Hematopoietic multipotent progenitor cell treated with erythropoietin and hydrocortisone succinate and interleukin-3 and kit ligand, for 15 days (in vitro differentiated cells): Measurements from ENCODE around the gene C1orf115.
"Not testable (repeated sequence)": the region's sequence is repeated elsewhere in the genome, so short reads cannot be mapped to it uniquely, and the experiment has no call there.

ENCODE experiments used
- DNase-seq: peaks from one replicate; pipeline ENCODE4 v3.0.0-alpha.2; 2015; ENCODE audit warnings: low spot score

Gene C1orf115

GRCh38 chr1:220726634-220727033 lies 36.5 kb downstream of the C1orf115 start:
- no peak for DNase-seq

- DNase-seq: no peak
Measured at GRCh38 chr1:220727519-220727918, 37.4 kb downstream of the C1orf115 start.

GRCh38 chr1:220730486-220730885 lies 40.3 kb downstream of the C1orf115 start:
- no peak for DNase-seq

- no peak for DNase-seq
Measured at GRCh38 chr1:220732137-220732536, 42.0 kb downstream of the C1orf115 start.

- no peak for DNase-seq
Measured at GRCh38 chr1:220732621-220733020, 42.5 kb downstream of the C1orf115 start.

- DNase-seq: peak; percentile 61
Measured at GRCh38 chr1:220733086-220733601, 43.0 kb downstream of the C1orf115 start.

GRCh38 chr1:220734571-220735326 lies 44.6 kb downstream of the C1orf115 start:
- no peak for DNase-seq

- DNase-seq: not testable (repeated sequence)
Measured at GRCh38 chr1:220736283-220736682, 46.1 kb downstream of the C1orf115 start.

- no peak for DNase-seq
Measured at GRCh38 chr1:220741349-220741748, 51.2 kb downstream of the C1orf115 start.

- no peak for DNase-seq
Measured at GRCh38 chr1:220741825-220742224, 51.7 kb downstream of the C1orf115 start.

GRCh38 chr1:220742520-220742919 lies 52.4 kb downstream of the C1orf115 start:
- DNase-seq: no peak

GRCh38 chr1:220746851-220747250 lies 56.7 kb downstream of the C1orf115 start:
- no peak for DNase-seq

GRCh38 chr1:220747437-220748088 lies 57.4 kb downstream of the C1orf115 start:
- DNase-seq: no peak

- DNase-seq: no peak
Measured at GRCh38 chr1:220748089-220748934, 58.1 kb downstream of the C1orf115 start, which contains the start of gene MTARC2. Gene MTARC2 (plus strand): TSS chr1:220748322. CDS start chr1:220748532, 210 bp downstream.
